NB4 (cell line): Measurements from ENCODE around the gene RESP18.

ENCODE experiments used
- MYC ChIP-seq: IDR thresholded peaks from 2 replicates; pipeline ENCODE4 v1.6.1; 2011; ENCODE audit warnings: low read depth, low read length
- POLR2A ChIP-seq: IDR thresholded peaks from 2 replicates; pipeline ENCODE4 v1.6.1; 2011; ENCODE audit warnings: mild to moderate bottlenecking; ENCODE audit not compliant: insufficient read length; ENCODE audit errors: extremely low read depth
- TF ChIP-seq, protein P1 (sequence below): IDR thresholded peaks from one replicate; pipeline ENCODE4 v1.5.1; 2012; ENCODE audit warnings: low read depth, low read length
- TF ChIP-seq, protein P2 (sequence below): IDR thresholded peaks from 2 replicates; pipeline ENCODE4 v1.6.1; 2011; ENCODE audit warnings: low read depth, low read length

DNA sequence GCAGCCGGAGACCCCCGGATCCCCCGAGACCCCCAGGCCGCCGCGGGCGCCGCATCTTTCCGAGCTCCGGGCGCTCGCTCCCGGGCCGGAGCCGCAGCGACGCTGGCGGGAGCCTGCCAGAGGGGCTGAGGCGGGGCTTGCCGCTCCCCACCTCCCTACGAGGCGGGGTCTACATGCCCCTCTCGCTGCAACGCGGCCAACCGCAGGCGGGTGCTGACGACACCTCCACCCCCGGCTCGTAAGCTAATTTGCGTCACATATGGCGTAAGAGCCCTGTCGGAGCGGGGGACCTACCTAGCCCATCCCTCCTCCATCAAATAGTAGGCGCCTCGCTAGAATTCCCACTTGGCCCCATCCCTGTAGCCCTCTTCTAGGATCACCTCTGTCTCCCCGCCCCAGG lies 23.3 kb downstream of the RESP18 start, which contains the start of gene PTPRN:
- TF ChIP-seq, protein P1, sequence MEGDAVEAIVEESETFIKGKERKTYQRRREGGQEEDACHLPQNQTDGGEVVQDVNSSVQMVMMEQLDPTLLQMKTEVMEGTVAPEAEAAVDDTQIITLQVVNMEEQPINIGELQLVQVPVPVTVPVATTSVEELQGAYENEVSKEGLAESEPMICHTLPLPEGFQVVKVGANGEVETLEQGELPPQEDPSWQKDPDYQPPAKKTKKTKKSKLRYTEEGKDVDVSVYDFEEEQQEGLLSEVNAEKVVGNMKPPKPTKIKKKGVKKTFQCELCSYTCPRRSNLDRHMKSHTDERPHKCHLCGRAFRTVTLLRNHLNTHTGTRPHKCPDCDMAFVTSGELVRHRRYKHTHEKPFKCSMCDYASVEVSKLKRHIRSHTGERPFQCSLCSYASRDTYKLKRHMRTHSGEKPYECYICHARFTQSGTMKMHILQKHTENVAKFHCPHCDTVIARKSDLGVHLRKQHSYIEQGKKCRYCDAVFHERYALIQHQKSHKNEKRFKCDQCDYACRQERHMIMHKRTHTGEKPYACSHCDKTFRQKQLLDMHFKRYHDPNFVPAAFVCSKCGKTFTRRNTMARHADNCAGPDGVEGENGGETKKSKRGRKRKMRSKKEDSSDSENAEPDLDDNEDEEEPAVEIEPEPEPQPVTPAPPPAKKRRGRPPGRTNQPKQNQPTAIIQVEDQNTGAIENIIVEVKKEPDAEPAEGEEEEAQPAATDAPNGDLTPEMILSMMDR, result no peak
- TF ChIP-seq, protein P2, sequence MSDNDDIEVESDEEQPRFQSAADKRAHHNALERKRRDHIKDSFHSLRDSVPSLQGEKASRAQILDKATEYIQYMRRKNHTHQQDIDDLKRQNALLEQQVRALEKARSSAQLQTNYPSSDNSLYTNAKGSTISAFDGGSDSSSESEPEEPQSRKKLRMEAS, result no peak
- TF ChIP-seq POLR2A, result no peak
- TF ChIP-seq MYC, result no peak
